HepG2 (cell line): ENCODE results near the gene POP5. TPM values are rescaled to one million over a fixed set of nuclear protein-coding genes. Genes with fewer than 3 reads are reported as not detected.

Experiments used
- ATF1 ChIP-seq: IDR thresholded peaks from 2 replicates; pipeline ENCODE4 v1.6.1; 2016; ENCODE audit warnings: mild to moderate bottlenecking, control low read depth
- DBP ChIP-seq: sonication (generic); formaldehyde crosslinking; IDR thresholded peaks from 2 replicates; pipeline ENCODE4 v1.4.0; 2020; ENCODE audit warnings: missing genetic modification reagents; ENCODE audit errors: not compliant biosample characterization
- NR0B2 ChIP-seq: sonication (generic); formaldehyde crosslinking; IDR thresholded peaks from 2 replicates; pipeline ENCODE4 v1.4.0; 2020; ENCODE audit warnings: mild to moderate bottlenecking, missing genetic modification reagents
- SNAPC4 ChIP-seq: sonication (generic); formaldehyde crosslinking; IDR thresholded peaks from 2 replicates; pipeline ENCODE4 v1.4.0; 2020; ENCODE audit warnings: mild to moderate bottlenecking, missing genetic modification reagents
- UBTF ChIP-seq: sonication (generic); formaldehyde crosslinking; IDR thresholded peaks from 2 replicates; pipeline ENCODE4 v1.4.0; 2020; ENCODE audit warnings: mild to moderate bottlenecking, missing genetic modification reagents
- WIZ ChIP-seq: sonication (generic); formaldehyde crosslinking; IDR thresholded peaks from 2 replicates; pipeline ENCODE4 v1.5.1; 2020; ENCODE audit warnings: mild to moderate bottlenecking, missing genetic modification reagents
- ZFP36L1 ChIP-seq: sonication (generic); formaldehyde crosslinking; IDR thresholded peaks from 2 replicates; pipeline ENCODE4 v1.8.0; 2022; ENCODE audit warnings: mild to moderate bottlenecking, missing genetic modification reagents, moderate library complexity
- ZNF142 ChIP-seq: sonication (generic); formaldehyde crosslinking; IDR thresholded peaks from 2 replicates; pipeline ENCODE4 v1.4.0; 2020; ENCODE audit warnings: missing genetic modification reagents
- ZXDC ChIP-seq: sonication (generic); formaldehyde crosslinking; IDR thresholded peaks from 2 replicates; pipeline ENCODE4 v1.5.0; 2020; ENCODE audit warnings: mild to moderate bottlenecking, missing genetic modification reagents
- polyA plus RNA-seq, 8 experiments: library from polyadenylated mRNA; depleted of rRNA in 3 of 8; stranded (reverse) in 7 of 8; unstranded in 1 of 8; fragments of >200 nt; fragmentation: Illumina TruSeq in 4 of 8; extraction: Trizol in 4 of 8; gene quantifications; 2 replicates each; pipeline versions ENCODE4 v1.2.1 to v1.2.3, GENCODE V29; 2011 to 2016; ENCODE audit warnings: low read depth in 4 of 8, missing spikeins in 1 of 8, mixed read lengths in 1 of 8; ENCODE audit not compliant: insufficient read depth in 1 of 8
- total RNA-seq, 5 experiments: library from RNA; depleted of rRNA; stranded (reverse); fragments of >200 nt; fragmentation: Illumina TruSeq; extraction: Trizol; gene quantifications; 2 replicates each; pipeline ENCODE4 v1.2.3, GENCODE V29; 2016; ENCODE audit warnings: low read depth in 1 of 5

Gene POP5
- total and polyA plus RNA-seq, 2 of the 13 experiments (the other 11 are each of a cell fraction or from before 2014, with no cell fraction given) = 45.6 to 61.3 TPM

GRCh38 chr12:120528861-120529525 lies 52.2 kb downstream of the POP5 start, which contains the start of gene COQ5 (continued):
- TF ChIP-seq SNAPC4 (CRISPR knock-in tag) (peak; percentile 94; the same call in 1 of the 2 replicates), UBTF (CRISPR knock-in tag) (peak; percentile 47; the same call in 1 of the 2 replicates), ZFP36L1 (CRISPR knock-in tag) (peak; percentile 69), WIZ (CRISPR knock-in tag) (peak; percentile 87; the same call in 1 of the 2 replicates), DBP (CRISPR knock-in tag) (peak; percentile 51), NR0B2 (CRISPR knock-in tag) (peak; percentile 75; the same call in 1 of the 2 replicates), ZNF142 (CRISPR knock-in tag) (peak; percentile 34; the same call in 1 of the 2 replicates), ZXDC (CRISPR knock-in tag) (peak; percentile 82; the same call in 1 of the 2 replicates), ATF1 (CRISPR knock-in tag) (peak; percentile 93)
